ENCODE results near the gene HOXA9.

Gene HOXA9

GRCh38 chr7:27168265-27168947 is 3.1 kb upstream of the HOXA9 start (continued):
- TF ChIP-seq BCL6B (tag by site-specific recombination; IDR thresholded peaks at IDR 0.05) (no peak), ELK4 (IDR thresholded peaks at IDR 0.05; ENCODE audit: borderline replicate concordance, low read depth, low read length) (no peak), ZNF366 (tag by site-specific recombination; conservative IDR thresholded peaks at IDR 0.05) (peak; percentile 99), AEBP2 (tag by site-specific recombination; IDR thresholded peaks at IDR 0.05; ENCODE audit: borderline replicate concordance) (no peak), ZNF580 (tag by site-specific recombination; IDR thresholded peaks at IDR 0.05) (0 out of 2 replicates have a peak, but pooled peaks have one; percentile 11), ZNF501 (tag by site-specific recombination; IDR thresholded peaks at IDR 0.05) (no peak), ZBTB11 (tag by site-specific recombination; conservative IDR thresholded peaks at IDR 0.05; ENCODE audit: low read depth) (0 out of 2 replicates have a peak, but pooled peaks have one; percentile 33), ZFP41 (tag by site-specific recombination; IDR thresholded peaks at IDR 0.05; ENCODE audit: borderline replicate concordance) (no peak), ZSCAN23 (tag by site-specific recombination; IDR thresholded peaks at IDR 0.05) (peak; percentile 18; the same call in 1 of the 2 replicates), SCRT1 (tag by site-specific recombination; IDR thresholded peaks at IDR 0.05; ENCODE audit: borderline replicate concordance) (no peak), ZNF621 (tag by site-specific recombination; IDR thresholded peaks at IDR 0.05) (no peak), KLF7 (tag by site-specific recombination; IDR thresholded peaks at IDR 0.05; ENCODE audit: borderline replicate concordance) (0 out of 2 replicates have a peak, but pooled peaks have one; percentile 9), ZNF488 (tag by site-specific recombination; IDR thresholded peaks at IDR 0.05) (no peak), ZNF266 (tag by site-specific recombination; IDR thresholded peaks at IDR 0.05; ENCODE audit: low read depth) (0 out of 2 replicates have a peak, but pooled peaks have one; percentile 4), ZNF362 (tag by site-specific recombination; IDR thresholded peaks at IDR 0.05) (peak; percentile 88; the same call in 1 of the 2 replicates), ZNF426 (tag by site-specific recombination; IDR thresholded peaks at IDR 0.05) (peak; percentile 13; the same call in 1 of the 2 replicates), ZNF549 (tag by site-specific recombination; IDR thresholded peaks at IDR 0.05) (no peak)
